Measurements from ENCODE around the gene SPEF2.

The SPEF2 gene, protein sequence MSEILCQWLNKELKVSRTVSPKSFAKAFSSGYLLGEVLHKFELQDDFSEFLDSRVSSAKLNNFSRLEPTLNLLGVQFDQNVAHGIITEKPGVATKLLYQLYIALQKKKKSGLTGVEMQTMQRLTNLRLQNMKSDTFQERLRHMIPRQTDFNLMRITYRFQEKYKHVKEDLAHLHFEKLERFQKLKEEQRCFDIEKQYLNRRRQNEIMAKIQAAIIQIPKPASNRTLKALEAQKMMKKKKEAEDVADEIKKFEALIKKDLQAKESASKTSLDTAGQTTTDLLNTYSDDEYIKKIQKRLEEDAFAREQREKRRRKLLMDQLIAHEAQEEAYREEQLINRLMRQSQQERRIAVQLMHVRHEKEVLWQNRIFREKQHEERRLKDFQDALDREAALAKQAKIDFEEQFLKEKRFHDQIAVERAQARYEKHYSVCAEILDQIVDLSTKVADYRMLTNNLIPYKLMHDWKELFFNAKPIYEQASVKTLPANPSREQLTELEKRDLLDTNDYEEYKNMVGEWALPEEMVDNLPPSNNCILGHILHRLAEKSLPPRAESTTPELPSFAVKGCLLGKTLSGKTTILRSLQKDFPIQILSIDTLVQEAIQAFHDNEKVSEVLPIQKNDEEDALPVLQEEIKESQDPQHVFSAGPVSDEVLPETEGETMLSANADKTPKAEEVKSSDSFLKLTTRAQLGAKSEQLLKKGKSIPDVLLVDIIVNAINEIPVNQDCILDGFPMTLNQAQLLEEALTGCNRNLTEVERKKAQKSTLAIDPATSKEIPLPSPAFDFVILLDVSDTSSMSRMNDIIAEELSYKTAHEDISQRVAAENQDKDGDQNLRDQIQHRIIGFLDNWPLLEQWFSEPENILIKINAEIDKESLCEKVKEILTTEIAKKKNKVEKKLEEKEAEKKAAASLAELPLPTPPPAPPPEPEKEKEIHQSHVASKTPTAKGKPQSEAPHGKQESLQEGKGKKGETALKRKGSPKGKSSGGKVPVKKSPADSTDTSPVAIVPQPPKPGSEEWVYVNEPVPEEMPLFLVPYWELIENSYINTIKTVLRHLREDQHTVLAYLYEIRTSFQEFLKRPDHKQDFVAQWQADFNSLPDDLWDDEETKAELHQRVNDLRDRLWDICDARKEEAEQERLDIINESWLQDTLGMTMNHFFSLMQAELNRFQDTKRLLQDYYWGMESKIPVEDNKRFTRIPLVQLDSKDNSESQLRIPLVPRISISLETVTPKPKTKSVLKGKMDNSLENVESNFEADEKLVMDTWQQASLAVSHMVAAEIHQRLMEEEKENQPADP (N-terminal part only)

DNA sequence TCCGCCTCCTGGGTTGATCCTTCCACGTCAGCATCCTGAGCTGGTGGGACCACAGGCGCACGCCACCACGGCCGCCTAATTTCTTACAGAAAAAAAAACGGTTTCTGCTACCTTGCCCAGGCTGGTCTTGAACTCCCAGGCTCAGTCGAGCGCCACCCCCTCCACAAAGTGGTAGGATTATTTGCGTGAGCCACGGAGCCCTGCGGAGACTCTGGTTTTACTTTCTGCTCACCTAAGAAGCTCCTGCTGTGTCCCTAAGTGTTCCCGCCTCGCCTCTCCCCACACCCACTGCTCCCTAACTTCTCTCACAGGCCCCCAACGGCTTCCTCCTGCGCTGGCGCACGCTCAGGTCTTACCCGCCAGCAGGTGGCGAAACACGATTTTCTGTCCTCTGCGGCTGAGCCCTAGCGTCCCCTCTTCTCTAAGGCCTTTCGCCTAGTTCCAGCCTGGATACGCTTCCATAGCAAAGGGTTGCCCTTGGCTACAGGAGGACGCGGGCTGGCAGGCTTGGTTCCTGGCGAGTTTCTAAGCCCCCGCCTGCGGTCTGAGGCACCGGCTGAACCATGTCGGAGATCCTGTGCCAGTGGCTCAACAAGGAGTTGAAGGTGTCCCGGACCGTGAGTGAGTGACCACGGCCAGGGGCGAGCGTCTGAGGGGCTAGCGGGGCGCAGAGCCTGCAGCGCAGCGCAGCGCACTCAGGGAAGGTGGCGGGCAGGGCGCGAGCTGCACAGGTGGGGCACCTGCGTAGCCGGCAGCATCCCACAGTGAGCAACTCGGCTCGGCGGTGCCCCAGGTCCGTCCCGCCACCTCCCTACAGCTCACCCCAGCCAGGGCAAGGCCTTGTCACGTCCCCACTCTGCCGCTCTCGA lies at the start of gene SPEF2:
TSS of gene SPEF2 (plus strand) at position 429 of the 869 bp plus-strand sequence. CDS start at position 564, 135 bp downstream.
- peak; percentile 52 for DNase-seq

DNA sequence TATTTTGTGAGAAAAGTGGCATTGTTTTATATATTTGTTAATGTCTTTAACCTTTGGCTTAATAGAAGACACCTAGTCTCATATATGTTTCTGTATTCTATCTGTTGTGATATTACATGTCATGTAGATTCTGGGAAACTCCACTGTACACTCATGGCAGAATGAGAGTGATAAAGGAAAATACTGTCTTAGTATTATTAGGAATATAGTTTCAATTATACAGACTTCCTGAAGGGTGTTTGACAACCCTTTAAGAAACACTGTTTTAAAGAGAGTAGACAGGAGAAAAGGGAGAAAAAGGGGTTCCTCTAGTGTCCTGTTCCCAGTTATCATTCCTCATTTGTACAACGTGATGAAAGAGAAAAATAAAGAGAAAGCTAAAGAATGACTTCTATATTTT lies 42.1 kb upstream of the SPEF2 start:
- no peak for DNase-seq

DNA sequence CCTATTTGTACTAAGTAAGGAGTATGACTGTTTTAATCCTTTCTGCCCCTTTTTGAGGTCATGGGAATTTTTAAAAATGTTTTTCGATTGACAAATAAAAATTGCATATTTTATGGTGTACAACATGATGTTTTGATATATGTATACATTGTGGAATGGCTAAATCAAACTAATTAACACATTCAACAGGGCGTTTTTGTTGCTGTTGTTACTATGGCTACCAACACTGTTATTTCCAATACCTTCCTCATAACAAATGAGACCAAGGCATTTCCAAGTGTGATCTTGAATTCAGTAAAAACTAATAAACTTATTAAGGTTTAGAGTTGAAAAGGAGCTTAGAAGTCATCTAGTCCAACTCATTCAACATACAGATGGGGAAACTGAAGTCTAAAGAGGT lies 30.2 kb upstream of the SPEF2 start:
- DNase-seq, result no peak

DNA sequence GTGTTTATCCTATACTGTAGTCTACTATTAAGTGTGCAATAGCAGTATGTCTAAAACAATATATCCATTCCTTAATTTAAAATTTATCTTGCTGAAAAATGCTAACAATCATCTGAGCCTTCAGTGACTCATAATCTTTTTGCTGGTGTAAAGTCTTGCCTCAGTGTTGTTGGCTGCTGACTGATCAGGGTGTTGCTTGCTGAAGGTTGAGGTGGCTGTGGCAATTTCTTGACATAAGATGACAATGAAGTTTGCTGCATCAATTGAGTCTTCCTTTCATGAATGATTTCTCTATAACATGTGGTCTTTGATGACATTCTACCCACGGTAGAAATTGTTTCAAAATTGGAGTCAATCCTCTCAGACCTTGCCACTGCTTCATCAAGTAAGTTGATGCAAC lies 24.3 kb upstream of the SPEF2 start:
- DNase-seq, result no peak

DNA sequence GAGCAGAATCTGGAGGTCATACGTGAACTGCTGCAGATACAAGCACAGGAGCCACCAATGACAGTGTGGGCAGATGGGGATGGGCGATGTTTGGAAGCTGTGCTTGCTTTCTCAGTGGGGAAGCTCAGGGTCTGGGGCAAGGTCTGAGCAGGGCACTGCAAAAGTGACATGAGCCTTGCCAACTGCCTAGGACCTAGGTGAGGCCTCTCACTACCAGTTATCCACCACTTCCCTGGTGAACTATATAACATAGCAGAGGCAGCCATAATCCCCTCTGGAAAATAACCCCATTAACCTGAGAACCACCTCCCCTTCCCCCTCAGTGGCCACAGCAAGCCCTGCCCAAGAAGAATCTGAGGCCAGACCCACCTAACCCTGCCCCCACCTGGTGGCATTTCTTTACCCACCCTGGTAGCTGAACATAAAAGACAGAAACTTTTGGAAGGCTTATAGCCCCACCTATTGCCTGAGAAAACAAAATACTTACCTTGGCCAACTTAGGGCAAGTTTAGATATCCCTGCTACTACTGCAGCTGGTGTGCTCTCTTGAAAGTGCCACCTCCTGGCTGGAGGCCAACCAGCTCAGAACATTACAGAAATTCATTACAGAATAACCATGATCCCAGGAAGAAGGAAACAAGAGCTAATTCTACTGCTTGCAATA lies 18.8 kb upstream of the SPEF2 start:
- no peak for DNase-seq

DNA sequence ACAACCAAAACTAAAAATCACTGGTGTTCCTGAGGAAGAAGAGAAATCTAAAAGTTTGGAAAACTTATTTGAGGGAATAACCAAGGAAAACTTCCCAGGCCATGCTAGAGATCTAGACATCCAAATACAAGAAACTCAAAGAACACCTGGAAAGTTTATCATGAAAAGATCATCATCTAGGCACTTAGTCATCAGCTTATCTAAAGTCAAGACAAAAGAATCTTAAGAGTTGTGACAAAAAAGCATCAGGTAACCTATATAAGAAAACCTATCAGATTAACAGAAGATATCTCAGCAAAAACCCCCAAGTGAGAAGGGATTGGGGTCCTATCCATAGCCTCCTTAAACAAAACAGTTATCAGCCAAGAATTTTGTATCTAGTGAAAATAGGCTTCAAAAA lies 17.1 kb upstream of the SPEF2 start:
- DNase-seq, result no peak

DNA sequence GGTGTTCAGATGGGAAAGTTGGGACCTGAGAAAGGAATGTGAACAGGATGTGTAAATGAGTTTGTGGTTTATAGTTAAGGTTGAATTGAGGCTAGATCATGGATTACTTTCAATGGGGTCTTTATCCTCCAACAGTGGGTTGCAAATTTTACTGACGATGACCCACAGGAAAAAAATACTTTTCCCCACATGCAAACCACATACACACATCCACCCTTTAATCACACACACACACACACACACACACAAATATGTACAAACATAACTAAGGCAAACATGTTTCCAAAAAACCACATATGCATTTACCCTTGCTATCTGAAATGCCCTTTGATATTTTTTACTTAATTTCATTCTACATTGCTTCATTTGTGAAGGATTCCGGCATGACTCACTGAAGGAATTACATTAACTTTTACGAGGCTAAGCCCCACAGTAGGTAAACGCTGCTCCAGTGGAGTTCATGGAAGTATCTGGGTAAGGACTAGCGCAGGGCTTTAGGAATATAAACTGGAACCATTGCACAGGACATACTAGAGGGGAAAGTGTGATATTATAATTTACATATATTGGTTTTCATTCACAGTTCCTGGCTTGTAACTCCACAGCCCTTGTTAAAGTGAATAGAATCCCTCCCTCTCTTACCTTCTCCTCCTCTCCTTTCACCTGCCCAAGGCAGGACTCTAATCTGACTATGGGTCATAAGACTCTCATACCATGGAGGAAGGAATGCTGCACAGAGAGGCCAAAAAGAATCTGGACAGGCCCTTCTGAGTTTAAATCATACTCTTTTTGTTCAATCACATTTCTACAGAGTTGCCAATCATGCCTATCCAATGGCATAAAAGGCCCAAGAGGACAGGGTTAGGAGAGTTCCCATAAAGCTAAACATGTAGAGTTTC lies 8.5 kb upstream of the SPEF2 start:
- DNase-seq, result no peak

DNA sequence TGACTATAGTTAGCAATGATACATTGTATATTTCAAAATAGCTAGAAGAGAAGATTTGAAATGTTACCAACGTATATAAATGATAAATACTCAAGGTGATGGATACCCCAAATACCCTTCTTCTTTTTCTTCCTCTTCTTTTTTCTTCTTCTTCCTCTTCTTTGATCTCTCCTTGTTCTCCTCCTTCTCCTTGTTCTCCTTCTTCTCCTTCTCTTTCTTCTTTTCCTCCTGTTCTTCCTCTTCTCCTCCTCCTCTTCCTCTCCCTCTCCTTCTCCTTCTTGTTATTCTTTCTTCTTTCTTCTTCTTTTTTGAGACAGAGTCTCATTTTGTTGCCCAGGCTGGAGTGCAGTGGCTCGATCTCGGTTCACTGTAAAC lies 616 bp upstream of the SPEF2 start:
- DNase-seq, result no peak

DNA sequence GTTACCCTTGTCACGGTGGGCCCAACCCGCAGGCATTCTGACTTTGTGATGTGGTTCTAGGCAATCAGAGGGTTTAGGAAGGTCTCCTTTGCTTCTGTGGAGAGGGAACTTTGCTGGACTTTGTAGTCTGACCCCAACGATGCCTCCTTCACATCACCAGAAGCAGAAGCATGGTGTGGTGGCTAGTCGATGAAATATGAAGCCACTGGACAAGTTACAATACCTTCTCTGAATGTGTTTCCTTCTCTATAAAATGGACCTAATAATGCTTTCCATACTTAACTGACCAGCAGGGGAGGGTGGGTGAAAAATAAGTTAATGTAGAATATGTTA lies 607 bp downstream of the SPEF2 start:
- no peak for DNase-seq

DNA sequence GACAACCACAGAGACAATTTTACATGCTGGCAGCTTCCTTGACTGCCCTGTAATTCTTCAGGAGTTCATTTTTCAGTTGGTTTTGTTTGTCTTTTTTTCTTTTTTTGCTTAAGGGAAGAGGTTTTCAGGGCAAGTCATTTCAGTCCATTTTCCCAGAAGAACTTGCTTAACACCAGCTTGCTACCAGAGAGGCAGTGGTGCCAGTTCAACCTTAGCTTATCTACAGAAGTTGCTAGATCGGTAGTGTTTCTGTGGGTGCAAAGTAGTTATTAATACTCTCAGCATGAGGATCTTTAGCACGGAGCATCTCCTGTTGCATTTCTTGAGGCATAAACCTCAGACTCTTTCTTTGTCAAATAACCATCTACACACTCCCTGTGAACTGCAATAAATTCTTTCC lies 1.1 kb downstream of the SPEF2 start:
- DNase-seq, result no peak

DNA sequence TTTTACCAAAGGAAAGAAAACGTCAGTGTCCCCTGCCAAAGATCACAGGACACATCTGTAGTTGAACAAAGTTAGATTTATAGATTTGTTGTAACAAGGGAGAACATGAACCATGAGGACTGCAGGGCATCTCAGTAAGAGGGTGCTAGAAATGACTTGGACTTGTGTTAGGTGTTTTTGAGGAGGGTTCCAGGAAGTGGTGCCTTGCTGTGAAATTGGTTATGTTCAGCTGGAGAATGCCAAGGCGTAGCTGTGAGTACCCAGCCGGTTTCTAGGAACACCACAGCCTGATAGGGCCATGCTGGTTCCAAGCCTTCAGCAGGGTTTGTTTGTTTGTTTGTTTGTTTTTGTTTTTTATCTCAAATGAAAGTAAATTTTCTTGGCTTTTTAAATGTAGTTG lies 5.3 kb downstream of the SPEF2 start:
- DNase-seq, result no peak

DNA sequence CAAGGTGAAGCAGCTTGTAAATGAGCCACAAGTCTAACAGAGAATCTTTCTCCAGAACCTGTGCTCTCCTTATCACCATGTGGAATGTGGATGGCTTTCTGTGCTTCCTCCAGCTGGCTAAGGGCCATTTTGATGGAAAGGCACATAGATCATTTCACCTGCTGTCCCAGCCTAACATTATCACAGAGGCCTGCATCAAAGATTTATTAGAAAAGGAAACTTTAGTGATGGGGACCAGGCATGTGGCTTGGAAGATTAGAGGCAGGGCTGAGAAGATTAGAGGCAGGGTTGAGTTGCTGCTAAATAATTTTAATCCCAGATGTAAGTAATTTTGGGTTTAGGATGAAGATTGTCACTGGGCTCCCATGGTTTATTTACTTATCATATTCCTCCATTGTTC lies 6.3 kb downstream of the SPEF2 start:
- no peak for DNase-seq

DNA sequence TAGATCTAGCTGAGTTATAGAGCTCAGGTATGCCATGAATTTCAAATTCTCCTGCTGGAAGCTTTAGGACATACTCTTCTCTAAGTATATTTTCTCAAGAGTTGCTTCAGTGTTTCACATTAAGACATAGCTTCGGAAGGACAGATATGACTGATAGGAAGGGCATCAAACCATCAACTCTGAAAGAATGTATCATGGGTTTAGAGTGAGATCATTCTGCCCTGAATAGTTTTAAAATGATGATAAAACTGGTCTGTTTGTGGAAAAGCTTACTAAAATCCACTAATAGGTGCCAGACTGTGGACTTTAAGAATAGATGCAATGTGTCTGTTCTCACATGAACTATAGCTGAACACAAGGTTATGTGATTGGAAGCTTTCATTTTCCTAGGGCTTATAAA lies 8.4 kb downstream of the SPEF2 start:
- no peak for DNase-seq

DNA sequence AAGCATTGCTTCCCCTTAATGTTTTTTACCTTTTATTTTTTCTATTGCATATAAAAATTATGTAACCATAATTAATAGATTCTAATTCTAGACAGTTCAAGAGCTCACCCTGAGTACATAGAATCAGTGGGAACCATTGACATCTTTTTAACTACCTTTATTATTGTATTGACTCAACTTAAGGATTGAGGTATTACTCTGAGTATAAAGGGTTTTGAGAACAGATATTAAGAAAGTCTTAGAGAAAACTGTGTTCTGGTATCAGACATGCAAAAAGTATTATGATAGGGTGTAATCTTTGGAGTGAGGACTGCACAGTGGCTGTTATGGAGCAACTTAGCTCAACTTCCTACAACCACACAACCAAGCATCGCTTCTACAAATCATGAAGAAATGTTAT lies 8.9 kb downstream of the SPEF2 start:
- DNase-seq, result no peak

DNA sequence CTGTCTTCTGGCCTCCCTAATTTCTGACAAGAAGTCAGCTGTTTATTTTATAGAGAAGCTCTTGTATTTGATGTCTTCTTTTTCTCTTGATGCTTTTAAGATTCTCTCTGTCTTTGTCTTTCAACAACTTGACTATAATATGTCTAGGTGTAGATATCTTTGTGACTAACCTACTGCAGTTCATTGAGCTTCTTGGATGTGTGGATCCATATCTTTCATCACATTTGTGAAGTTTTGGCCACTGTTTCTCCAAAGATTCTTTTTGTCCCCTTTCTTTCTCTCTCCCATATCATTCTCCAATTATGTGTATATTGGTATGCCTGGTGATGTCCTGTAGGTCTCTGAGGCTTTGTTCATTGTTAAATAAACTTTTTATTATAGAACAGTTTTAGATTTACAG lies 16.7 kb downstream of the SPEF2 start:
- no peak for DNase-seq

DNA sequence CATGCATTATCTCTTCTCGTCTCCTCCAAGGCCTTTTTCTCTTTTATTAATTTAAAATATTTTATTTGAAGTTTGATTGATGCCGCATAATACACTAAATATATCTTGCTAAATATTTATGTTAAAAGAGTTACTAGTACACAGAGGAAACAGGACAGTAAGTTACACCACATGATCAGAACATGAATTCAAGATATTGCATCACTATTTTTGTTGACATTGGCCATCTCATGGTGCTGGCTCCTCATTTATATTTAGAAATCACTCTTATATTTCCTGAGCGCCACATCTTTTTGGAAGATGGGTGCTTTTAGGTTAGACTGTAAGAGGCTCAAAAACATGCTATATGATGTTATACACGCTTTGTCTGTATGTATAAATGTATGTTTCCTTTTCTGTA lies 23.0 kb downstream of the SPEF2 start:
- DNase-seq, result no peak

DNA sequence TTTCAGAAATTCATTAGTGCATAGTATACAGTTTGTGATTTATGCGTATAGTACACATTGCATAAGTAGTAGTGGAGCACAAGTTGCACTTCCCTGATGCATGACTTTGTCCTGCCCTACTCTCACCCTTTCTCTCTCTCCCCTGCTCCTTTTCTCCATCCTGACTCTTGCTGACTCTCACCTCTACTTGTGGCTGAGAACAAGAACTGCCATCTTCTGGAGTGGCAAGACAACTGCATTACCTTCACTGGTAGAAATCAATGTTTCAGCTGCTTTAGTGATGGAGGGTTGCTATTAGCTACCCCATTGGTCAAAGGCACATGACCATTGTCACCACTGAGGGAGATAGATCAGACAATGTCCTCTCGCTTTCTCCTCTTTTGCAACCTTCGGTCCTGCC lies 26.9 kb downstream of the SPEF2 start:
- DNase-seq, result no peak

DNA sequence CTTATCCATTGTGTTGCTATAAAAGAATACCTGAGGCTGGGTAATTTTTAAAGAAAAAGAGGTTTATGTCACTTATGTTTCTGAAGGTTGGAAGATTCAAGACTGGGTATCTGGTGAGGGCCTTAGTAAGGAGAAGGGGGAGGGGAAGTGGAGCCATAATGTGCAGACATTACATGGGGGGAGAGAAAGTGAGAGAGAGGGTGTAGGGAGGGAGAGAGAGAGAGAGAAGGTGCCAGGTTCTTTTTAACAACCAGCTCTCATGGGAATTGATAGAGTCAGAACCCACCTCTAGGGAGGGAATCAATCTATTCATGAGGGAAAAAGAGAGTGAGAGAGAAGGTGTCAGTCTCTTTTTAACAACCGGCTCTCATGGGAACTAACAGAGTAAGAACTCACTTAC lies 29.5 kb downstream of the SPEF2 start:
- no peak for DNase-seq

DNA sequence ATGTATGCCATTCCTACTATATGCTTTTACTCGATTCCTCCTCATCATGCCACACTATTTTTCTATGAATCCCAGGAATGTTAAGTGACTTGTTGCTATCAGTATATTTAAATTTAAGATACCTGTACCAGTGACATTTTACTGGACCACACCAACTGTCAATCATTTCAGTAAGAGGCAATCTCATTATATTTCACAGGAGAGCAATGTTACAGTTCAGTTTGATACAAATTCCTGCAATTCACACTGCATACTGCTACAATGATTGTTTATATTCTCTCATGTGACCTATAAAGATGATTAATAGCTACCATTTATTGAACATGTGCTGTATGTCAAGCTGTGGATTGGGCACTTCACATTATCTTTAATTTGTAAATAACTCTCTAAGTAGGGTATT lies 30.0 kb downstream of the SPEF2 start:
- no peak for DNase-seq

DNA sequence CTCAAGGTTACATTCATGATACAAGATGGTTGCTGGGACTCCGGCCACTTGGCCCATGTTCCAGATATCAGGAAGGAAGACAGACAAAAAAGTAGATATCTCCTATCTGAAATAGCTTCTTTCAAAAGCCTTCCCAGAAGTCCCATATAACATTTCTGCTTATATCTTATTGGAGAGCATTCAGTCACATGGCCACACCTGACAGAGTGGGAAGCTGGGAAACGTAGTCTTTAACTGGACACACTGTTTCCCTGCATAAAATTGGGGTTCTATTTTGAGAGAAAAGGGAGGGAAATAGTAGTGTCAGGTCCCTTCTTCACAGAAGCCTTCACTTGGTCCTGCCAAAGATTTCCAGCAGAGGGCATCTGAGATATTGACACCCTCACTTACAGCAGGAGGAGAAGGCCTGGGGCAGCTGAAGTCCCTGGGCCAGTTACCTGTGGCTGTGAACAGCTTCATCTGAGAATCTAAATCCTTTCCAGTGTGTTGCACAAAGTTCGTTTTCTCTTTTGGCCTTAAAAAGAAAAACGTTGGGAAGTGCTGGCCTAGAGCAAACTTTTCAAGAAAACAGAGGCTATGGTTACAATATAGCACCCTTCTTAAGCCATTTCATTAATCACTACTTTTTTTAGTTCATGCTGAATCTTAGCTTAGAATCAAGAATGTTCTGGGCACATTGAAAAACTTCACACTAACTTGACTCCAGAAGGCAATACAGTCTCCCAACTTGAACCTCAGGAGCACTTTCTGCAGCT lies 33.5 kb downstream of the SPEF2 start:
- peak; percentile 16 for DNase-seq

Measured in NCI-H1694 (cell line).